ENCODE results near the gene PSTPIP1.

Gene PSTPIP1

DNA sequence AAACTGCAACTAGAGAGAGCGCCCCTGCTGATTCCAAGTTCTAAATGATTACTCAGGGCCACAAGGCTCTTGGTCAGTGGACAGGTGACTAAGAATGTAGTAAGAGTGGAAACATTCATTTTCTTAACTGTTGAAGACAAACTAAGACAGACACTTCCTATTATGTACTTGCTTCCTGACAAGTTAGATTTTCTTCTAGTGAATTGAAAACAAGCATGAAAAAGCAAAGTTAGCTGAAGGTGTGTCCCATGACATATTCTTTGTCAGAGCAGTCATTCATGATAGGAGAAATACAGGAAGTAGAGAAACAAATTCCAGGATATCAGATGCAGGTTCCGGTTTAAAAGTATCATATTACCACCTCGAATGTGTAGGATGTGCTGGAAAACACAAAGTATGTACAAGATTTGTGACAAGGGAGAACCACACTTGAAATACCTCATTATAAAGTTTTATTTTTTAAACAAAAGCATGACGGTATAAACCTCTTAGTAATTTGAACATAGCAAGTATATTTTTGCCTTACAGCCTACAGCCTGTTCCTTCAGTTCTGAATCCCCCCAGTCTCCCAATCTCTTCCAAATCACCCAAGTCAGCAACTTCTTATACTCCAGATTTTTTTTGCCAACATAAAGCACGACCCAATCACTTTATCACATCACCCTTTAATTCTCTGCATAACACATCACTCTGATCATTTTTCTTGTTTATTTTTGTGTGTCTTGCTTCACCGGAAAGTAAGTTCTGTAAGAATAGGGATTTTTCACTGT is 69.8 kb downstream of the PSTPIP1 start:
- in situ Hi-C loops (cut with MboI; ENCODE audit: low sequenced_read_pairs), result no loop called here

DNA sequence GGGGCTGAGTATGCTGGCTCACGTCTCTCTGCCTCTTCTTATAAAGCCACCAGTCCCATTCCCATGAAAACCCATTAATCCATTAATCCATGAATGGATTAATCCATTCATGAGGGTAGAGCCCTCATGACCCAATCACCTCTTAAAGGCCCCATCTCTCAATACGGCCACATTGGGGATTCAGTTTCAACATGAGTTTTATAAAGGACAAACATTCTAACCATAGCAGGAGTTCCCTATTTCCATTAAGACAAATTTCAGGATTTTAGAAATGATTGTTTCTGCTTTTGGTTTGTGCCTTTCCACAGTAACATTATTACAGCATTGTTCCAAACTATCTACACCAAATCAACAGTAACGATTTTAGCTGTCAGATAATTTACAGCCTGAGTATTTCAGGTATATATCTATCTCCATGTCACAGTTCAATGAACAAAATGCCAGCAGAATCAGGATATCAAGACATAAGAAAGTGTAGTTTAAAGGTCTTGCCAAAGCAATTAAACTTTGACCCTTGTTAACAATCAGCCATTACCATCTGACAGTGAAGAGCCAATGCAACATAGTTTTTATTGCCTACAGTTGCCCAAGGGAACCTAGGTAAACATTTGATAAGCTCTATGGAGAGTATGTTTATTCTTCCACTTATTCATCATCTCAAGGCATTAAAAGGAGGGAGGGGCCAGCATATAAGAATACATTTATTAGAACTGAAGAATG is 72.2 kb downstream of the PSTPIP1 start:
- in situ Hi-C loops (cut with MboI; ENCODE audit: low sequenced_read_pairs), result no loop called here

DNA sequence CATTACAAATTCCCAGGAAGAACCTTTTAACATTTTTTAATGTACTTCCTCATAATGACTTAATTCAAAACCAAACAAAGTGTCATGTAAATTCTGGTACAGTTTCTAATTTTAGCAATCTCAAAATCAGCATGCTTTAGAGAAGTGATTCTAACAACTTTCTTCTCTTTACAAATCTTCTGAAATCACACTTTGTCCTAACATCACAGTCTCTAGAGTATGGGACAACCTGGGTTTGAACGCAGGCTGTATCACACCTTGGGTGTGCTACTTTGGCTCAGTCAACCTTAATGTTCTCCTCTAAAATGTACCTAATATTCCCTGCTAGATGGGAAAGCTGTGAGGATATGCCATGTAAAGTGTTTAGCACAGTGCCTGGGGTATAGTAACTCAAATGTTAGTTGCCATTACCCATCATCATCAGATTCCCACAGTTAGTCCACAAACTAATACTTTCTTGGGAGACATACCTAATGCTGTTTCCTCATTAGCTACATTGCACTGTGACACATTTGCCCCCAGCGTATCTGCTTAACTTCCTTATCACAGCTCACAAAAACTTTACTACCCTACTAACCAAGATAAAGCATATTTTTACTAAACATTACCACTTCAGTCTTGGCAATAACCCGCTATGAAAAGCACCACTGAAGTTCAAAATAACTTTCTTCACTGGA is 72.9 kb downstream of the PSTPIP1 start:
- in situ Hi-C loops (cut with MboI; ENCODE audit: low sequenced_read_pairs), result no loop called here

DNA sequence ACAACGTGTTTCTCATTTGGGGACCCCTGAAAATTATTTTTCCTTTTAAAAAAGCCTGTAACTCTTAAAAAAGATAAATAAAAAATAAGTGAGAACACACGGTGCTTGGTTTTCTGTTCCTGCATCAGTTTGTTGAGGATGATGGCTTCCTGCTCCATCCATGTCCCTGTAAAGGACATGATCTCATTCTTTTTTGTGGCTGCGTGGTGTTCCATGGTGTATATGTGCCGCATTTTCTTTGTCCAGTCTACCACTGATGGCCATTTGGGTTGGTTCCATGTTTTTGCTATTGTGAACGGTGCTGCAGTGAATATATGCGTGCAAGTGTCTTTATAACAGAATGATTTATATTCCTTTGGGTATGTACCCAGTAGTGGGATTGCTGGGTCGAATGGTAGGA is 73.7 kb downstream of the PSTPIP1 start:
- in situ Hi-C loops (cut with MboI; ENCODE audit: low sequenced_read_pairs), result no loop called here

DNA sequence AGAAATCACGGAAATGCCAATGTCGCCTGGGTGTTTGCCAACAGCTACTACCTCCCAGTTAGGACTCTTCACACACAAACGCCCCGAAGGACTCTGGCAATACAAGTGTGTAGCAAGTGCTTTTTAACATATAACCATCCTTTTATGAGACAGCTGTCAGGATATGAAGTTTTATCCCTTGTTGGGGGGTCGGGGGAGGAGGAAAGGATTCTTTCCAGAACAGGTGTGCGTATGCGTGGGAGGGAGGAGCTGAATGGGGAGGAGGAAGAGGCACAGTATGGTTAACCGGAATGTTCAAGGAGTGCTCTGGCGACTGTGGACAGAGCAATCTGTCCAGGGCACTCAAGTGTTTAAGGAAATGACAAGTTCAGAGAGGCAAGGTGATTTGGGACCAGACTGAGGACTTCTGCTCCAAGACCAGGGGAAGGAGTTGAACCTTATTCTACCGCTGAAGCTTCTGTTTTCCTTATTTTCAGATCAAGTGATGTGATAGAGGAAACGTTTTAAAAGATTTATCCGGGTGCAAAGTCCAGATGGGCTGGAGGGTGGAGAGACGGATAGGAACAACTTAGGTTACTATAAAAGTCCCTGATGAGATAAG is 74.7 kb downstream of the PSTPIP1 start:
- in situ Hi-C loops (cut with MboI; ENCODE audit: low sequenced_read_pairs), result no loop called here

DNA sequence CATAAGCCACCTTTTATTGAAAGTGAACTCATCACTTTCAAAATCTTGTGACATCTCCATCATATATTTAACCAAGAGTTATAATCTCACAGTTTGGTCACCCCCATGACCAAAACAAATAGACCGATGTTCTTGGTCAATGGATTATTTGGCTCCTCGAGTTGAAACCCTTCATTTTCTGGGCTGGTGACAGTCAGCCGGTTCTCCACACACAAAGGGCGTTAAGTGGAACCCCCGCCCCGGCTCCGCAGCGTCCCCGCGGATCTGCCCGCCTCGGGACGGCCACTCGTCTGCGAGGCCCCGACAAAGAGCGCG is 75.2 kb downstream of the PSTPIP1 start:
- in situ Hi-C loops (cut with MboI; ENCODE audit: low sequenced_read_pairs), result no loop called here

DNA sequence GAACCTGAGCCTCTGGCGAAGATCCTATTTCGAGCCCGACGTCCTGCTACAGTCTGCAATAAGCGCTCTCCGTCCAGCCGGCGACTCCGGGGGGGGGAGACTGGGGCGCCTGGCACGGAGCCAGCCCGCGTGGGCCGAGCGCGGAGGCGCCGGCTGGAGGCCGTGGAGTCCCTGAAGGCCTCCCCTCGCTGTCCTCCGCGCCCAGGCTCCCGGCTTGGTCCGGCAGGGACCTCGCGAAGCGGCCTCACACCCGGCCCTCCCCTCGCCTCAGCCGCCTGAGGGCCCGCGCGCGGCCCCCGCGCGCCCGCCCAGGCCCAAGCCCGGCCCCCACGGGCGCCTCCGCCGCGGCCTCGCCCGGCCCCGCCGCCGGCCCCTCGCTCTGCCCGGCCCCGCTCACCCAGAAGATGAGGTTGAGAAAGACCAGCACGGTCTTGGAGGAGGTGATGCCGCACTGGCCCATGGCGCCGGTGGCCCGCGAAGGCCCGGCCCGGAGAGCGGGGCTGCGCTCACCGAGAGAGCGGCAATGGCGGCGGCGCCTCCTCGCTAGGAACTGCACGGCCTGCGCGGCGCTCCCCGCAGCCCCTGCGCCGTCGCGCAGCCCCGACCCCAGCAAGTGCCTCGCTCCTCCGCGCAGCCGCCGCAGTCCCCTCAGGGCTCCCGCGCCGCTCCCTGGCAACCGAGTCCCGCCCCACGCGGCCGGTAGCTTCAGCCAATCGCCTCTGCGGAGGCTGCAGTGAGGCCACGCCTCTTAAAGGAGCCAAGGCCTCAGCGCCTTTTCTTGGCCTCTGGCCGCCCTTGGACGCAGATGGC is 75.8 kb downstream of the PSTPIP1 start, which contains the start of gene TSPAN3:
Gene TSPAN3 (minus strand): TSS at position 615 of the 810 bp plus-strand sequence. CDS start 155 bp downstream, at position 460.
- in situ Hi-C loops (cut with MboI; ENCODE audit: low sequenced_read_pairs), result no loop called here

DNA sequence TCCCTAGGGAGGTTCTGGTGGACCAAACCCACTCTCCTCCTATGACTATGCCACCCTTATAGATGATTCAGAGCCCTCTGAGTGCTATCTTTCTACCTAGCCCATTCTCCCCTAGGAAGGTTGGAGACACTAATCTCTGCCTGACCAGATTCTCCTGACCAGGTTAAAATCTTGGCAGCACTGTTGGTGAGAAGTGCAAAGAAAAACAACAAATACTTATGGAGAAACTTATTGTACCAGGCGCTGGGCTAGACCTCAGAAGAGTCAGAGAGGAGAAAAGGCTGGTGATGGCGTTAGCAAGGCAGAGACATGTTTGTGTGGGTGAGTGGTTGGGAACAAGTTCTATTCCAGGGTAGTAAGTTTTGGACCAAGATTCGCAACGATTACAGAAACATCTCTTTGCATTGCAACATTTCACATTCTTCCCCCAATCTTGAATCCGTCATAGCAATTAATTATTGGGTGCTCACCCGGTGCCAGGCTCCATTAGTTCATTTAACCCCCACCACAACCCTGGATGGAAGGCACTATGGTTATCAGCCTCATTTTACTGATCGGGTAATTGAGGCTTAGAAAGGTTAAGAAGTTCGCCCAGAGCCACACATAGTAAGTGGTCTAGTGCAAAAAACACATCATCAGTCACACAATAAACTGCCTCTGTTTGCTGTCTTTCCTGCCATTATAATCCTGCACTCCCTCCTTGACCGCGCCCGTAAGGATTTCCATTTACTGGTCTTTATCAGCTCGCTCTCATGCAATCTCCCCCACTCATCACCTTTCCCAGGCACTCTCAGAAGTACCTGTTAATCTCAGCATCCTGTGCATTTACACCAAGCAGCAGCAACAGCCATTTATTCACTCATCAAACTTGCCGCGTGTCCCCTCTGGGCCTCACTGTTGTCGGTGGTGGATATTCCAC is 76.6 kb downstream of the PSTPIP1 start:
- in situ Hi-C loops (cut with MboI; ENCODE audit: low sequenced_read_pairs), result no loop called here

DNA sequence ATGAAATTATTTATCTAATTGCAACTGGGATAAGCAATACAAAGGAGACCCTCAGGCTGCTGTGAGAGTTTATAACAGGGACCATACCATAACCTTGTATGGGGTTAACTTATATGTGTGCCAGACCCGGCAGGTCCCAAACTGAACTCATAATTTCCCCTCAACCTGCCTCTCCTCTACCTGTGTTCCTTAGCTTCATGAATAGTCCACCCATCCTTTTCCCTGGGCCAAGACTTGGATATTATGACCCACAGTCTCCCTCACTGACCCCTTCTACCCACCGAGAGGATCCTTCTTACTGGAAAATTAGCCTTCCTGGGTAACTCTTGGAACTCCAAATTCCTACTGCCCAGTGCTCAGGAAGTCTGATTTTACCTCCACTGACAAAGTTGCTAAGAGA is 79.4 kb downstream of the PSTPIP1 start:
- in situ Hi-C loops (cut with MboI; ENCODE audit: low sequenced_read_pairs), result no loop called here

DNA sequence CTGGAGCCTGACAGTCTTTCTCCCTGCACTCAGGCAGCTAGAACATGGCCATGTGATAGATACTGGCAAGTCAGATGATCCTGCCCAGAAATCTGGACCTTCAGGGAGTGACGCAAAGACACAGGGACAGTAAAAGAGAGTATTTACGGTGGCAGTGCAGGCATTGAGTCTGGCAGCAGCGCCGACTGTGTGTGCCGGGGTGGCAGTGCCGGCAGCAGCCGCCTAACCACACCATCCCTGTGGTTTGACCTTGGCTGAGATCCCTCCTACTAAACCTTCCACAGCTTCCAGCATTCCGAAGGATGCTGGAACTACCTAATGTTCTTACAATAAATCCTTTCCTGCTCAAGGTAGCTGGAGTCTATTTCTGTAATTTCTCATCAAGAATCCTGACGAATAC is 80.6 kb downstream of the PSTPIP1 start:
- in situ Hi-C loops (cut with MboI; ENCODE audit: low sequenced_read_pairs), result no loop called here

DNA sequence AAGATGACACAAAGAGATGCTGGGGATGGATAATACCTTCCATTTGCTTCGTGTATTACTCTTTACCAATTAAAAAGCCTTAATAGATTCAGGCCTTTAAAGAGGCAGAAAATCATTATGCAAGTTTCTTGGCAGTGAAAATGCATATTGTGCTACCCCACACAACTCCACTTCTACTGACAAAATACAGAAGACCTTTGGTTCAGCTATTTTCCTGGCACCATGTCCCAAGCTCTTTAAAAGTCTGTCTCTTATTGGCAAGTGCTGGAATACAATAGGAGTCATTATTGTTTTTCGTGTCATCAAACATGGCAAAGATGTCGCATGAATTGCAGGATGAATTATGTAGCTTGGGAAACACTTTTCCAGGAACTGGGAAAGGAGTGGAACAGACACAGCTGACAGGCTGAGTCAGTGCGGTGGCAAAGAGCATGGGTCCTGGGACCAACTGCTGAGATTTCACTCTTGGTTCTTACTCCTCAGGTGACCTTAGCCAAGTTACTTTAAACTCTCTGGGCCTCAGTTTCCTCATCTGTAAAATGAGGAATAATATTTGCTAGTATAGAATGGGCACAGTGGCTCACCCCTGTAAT is 81.5 kb downstream of the PSTPIP1 start:
- in situ Hi-C loops (cut with MboI; ENCODE audit: low sequenced_read_pairs), result no loop called here

DNA sequence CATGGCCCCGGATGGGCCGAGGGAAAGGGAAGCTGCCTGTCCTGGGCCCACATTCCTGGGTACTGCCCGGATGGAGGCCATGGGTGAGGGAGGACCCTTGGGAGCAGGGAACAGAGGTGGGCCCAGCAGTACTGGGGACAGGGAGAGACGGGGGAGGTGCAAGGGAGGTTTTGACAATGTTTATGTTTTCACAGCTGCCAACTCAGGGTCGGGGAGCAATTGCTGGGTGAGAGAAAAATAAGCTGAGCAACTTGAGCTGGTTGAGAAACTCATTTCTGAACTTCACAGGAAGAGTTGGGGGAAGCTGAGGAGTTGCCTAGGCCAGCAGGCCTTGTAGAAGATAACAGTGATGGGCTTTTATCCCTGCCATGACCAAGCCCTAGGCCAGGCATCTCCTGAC is 87.0 kb downstream of the PSTPIP1 start:
- in situ Hi-C loops (cut with MboI; ENCODE audit: low sequenced_read_pairs), result no loop called here

DNA sequence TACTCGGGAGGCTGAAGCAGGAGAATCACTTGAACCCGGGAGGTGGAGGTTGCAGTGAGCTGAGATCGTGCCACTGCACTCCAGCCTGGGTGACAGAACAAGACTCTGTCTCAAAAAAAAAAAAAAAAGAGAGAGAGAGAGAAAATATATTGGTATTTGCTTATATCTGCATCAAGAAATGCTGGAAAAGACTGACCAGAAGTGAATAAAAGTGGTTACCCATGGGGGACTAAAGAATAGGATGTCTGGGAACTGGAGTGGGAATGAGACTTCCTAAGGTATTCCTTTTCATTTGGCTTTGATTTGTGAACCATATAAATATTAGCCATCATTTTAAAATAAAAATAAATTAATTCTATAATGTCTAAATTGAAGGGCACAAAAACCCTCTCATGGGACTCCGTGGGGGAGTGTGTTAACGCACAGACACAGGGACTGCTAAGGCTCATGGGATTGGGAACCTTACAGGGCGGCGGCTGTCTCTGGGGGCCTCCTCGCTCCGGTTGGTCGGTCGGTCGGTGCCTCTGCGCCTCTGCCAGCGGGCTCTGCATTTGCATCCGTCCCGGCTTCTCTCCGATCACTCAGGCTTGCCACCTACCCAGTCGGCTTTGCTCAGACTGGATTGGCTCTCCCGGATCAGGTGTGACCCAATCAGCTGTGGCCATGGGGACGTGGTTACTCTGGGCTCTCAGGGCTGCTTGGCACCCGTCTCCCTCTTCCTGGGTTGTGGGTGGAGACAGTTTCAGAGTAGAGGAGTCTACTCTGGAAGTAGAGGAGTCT is 88.6 kb downstream of the PSTPIP1 start:
- in situ Hi-C loops (cut with MboI; ENCODE audit: low sequenced_read_pairs), result no loop called here

DNA sequence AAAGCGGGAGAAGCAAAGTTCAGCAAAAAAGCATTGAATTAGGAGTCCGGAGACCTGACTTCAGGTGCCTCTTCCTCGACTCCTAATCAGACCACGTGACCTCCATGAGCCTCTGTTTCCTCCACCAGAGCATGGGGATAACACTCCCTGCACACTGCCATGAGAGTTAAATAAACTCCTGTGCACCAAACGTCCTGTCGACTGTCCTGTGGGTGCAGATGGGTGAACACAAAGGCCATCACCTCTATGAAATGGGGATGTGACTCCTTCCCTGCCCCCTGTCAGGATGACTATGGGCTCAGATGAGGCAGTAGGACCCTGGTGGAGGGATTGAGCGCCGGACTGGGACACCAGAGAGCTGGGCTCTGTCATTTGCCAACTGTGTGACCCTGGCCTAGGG is 89.5 kb downstream of the PSTPIP1 start:
- in situ Hi-C loops (cut with MboI; ENCODE audit: low sequenced_read_pairs), result no loop called here

DNA sequence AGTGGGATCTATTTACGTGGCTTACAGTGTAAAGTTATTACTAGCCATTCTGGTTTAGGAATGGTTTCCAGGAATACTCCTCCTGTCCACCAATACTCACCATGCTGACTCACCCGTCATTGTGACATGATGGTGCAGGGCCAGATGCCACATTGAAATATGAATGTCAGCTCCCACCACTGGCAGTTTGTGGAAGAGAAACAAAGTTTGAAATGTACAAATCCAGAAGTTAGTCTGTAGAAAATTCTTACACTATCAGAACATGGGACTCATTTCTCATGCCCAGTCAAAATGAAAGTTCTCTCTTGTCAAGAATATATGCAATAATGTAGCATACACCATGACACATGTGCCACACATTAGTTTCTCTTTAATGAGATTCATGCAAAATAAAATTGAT is 90.4 kb downstream of the PSTPIP1 start:
- in situ Hi-C loops (cut with MboI; ENCODE audit: low sequenced_read_pairs), result no loop called here
